ENCODE results near the gene SELPLG. TPM values are rescaled to one million over a fixed set of nuclear protein-coding genes. Genes with fewer than 3 reads are reported as not detected.

The SELPLG gene
- polyA plus RNA-seq, 1 donor from 2014 or later: 0.62 TPM

DNA sequence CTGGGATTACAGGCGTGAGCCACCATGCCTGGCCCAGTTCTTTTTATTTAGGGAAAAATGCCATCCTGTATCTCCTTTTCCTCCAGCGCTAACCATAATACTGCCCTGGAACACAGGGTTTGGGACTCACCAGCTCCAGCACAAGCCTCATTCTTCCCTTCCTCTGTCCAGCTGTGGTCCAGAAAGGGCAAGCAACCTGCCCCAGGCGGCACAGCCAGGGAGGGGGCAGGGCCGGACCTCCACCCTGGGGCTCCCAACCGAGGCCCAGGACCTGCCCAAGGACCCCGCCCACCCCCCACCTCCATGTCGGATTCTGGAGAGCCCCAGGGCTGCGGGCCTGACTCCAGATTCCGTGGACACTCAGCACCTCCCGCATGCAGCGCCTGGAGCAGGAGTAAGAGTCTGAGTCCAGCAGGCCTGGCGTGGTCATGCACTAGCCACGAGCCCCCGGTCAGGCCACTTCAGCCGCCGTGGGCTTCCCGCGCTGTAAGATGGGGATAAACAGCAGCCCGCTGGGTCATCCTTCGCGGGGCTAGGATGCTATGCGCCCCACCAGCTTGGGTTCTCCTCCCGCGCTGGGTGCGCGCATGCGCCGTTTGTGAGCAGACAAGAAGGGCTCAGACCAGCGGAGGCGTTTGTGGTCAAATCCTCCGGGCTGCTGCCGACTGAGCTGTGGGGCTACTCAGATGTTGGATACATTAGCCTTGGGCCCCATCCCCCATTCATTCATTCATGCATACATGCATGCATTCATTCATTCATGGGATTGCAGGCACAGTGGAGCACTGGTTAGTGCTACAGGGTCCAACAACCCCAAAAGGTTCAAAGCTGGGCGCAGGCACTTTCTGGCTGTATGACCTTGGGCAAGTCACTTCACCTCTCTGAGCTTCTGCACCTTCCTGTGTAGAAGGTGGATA is 52.1 kb downstream of the SELPLG start:
- H3K79me2 ChIP-seq (replicated peaks; ENCODE audit: insufficient read depth, low read length): no peaks in the 10 kb centered on the region
- H3K4me2 ChIP-seq (ENCODE audit: low read length): no peak overlapping the region
- no peak overlapping the region for H3K4me3 ChIP-seq (ENCODE audit: low read length)
- H3F3A ChIP-seq (ENCODE audit: insufficient read depth, low read length, poor library complexity, severe bottlenecking): no peaks in the 10 kb centered on the region
- no peak overlapping the region for H3K27ac ChIP-seq (ENCODE audit: low read length)
- no peaks in the 10 kb centered on the region for H3K9me2 ChIP-seq (ENCODE audit: insufficient read depth, low read length)
- H4K20me1 ChIP-seq (ENCODE audit: insufficient read depth): no peaks in the 10 kb centered on the region
- no peaks in the 10 kb centered on the region for H3K36me3 ChIP-seq (ENCODE audit: insufficient read depth, low read length)
- no peak for TF ChIP-seq EP300 (conservative IDR thresholded peaks at IDR 0.05; ENCODE audit: poor library complexity, severe bottlenecking)
- TF ChIP-seq, protein P1, sequence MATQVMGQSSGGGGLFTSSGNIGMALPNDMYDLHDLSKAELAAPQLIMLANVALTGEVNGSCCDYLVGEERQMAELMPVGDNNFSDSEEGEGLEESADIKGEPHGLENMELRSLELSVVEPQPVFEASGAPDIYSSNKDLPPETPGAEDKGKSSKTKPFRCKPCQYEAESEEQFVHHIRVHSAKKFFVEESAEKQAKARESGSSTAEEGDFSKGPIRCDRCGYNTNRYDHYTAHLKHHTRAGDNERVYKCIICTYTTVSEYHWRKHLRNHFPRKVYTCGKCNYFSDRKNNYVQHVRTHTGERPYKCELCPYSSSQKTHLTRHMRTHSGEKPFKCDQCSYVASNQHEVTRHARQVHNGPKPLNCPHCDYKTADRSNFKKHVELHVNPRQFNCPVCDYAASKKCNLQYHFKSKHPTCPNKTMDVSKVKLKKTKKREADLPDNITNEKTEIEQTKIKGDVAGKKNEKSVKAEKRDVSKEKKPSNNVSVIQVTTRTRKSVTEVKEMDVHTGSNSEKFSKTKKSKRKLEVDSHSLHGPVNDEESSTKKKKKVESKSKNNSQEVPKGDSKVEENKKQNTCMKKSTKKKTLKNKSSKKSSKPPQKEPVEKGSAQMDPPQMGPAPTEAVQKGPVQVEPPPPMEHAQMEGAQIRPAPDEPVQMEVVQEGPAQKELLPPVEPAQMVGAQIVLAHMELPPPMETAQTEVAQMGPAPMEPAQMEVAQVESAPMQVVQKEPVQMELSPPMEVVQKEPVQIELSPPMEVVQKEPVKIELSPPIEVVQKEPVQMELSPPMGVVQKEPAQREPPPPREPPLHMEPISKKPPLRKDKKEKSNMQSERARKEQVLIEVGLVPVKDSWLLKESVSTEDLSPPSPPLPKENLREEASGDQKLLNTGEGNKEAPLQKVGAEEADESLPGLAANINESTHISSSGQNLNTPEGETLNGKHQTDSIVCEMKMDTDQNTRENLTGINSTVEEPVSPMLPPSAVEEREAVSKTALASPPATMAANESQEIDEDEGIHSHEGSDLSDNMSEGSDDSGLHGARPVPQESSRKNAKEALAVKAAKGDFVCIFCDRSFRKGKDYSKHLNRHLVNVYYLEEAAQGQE (IDR thresholded peaks at IDR 0.05; ENCODE audit: borderline replicate concordance): no peak
- TF ChIP-seq POLR2AphosphoS5 (IDR thresholded peaks at IDR 0.05): no peak
- no peak for TF ChIP-seq SMC3 (conservative IDR thresholded peaks at IDR 0.05; ENCODE audit: poor library complexity)
- TF ChIP-seq, protein P2, sequence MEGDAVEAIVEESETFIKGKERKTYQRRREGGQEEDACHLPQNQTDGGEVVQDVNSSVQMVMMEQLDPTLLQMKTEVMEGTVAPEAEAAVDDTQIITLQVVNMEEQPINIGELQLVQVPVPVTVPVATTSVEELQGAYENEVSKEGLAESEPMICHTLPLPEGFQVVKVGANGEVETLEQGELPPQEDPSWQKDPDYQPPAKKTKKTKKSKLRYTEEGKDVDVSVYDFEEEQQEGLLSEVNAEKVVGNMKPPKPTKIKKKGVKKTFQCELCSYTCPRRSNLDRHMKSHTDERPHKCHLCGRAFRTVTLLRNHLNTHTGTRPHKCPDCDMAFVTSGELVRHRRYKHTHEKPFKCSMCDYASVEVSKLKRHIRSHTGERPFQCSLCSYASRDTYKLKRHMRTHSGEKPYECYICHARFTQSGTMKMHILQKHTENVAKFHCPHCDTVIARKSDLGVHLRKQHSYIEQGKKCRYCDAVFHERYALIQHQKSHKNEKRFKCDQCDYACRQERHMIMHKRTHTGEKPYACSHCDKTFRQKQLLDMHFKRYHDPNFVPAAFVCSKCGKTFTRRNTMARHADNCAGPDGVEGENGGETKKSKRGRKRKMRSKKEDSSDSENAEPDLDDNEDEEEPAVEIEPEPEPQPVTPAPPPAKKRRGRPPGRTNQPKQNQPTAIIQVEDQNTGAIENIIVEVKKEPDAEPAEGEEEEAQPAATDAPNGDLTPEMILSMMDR (IDR thresholded peaks at IDR 0.05; ENCODE audit: poor library complexity, severe bottlenecking): no peak
- no peaks in the 10 kb centered on the region for H3K27me3 ChIP-seq (ENCODE audit: insufficient read depth, low read depth, low read length)
- H2AFZ ChIP-seq (ENCODE audit: low read depth, low read length): no peak overlapping the region
- no peaks in the 10 kb centered on the region for H3K9me3 ChIP-seq (ENCODE audit: low read length)
- H3K9ac ChIP-seq (ENCODE audit: low read length): no peak overlapping the region

DNA sequence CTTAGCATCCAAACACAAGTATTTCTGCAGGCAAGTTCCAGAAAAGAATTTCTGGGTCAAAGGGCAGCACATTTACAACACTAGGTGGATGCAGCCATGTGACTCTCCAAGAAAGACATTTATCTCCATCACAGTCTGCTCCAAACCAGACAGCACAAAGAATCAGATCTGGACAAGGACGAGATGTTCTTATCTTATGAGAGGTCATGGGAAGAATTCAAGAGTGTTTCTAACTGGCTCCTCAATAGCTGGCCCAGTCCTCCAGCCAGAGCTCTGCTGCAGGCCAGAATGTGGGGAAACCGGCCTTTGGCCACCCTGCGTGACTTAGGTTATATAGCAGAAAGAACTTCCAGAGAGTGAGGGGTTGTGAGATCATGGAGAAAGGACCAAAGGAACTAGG is 53.2 kb downstream of the SELPLG start:
- no peak overlapping the region for H3K27ac ChIP-seq (ENCODE audit: low read length)
- TF ChIP-seq MXI1 (conservative IDR thresholded peaks at IDR 0.05; ENCODE audit: poor library complexity, severe bottlenecking) (no peak), EZH2 (IDR thresholded peaks at IDR 0.05; ENCODE audit: borderline replicate concordance, insufficient read depth, low read length, poor library complexity, severe bottlenecking) (no peak), RAD21 (conservative IDR thresholded peaks at IDR 0.05) (no peak), POLR2AphosphoS5 (IDR thresholded peaks at IDR 0.05) (no peak), SMC3 (conservative IDR thresholded peaks at IDR 0.05; ENCODE audit: poor library complexity) (no peak)
- TF ChIP-seq, protein P2 (IDR thresholded peaks at IDR 0.05; ENCODE audit: poor library complexity, severe bottlenecking): no peak
- H3F3A ChIP-seq (ENCODE audit: insufficient read depth, low read length, poor library complexity, severe bottlenecking): no peaks in the 10 kb centered on the region
- H3K9me2 ChIP-seq (ENCODE audit: insufficient read depth, low read length): no peaks in the 10 kb centered on the region
- no peaks in the 10 kb centered on the region for H3K27me3 ChIP-seq (ENCODE audit: insufficient read depth, low read depth, low read length)
- no peaks in the 10 kb centered on the region for H3K36me3 ChIP-seq (ENCODE audit: insufficient read depth, low read length)
- H3K79me2 ChIP-seq (replicated peaks; ENCODE audit: insufficient read depth, low read length): no peaks in the 10 kb centered on the region
- no peak overlapping the region for H2AFZ ChIP-seq (ENCODE audit: low read depth, low read length)
- H3K9me3 ChIP-seq (ENCODE audit: low read length): no peaks in the 10 kb centered on the region
- no peak overlapping the region for H3K4me3 ChIP-seq (ENCODE audit: low read length)
- no peak overlapping the region for H3K9ac ChIP-seq (ENCODE audit: low read length)
- no peak overlapping the region for H3K4me2 ChIP-seq (ENCODE audit: low read length)
- no peaks in the 10 kb centered on the region for H4K20me1 ChIP-seq (ENCODE audit: insufficient read depth)
